Left kidney (tissue), 2 donors: ENCODE data around the gene PGLYRP3. TPM values are rescaled to one million over a fixed set of nuclear protein-coding genes. Genes with fewer than 3 reads are reported as not detected.

ENCODE experiments used
- DNase-seq: peaks from one replicate; pipeline ENCODE4 v3.0.0-alpha.2; 2013
- polyA plus RNA-seq: library from polyadenylated mRNA; unstranded; fragments of 120-200 nt; gene quantifications from one replicate; pipeline ENCODE4 v1.2.1, GENCODE V29; 2013; ENCODE audit not compliant: insufficient read length

Gene PGLYRP3
- polyA plus RNA-seq, 1 donor, result not detected

- no peak for DNase-seq
These were observed 52.0 kb downstream of the PGLYRP3 start for GRCh38 chr1:153260585-153261280.

- DNase-seq, result no peak
These were observed 53.4 kb downstream of the PGLYRP3 start, which contains the start of gene LORICRIN for GRCh38 chr1:153259387-153259786. LORICRIN (plus strand) TSS chr1:153259687; CDS start chr1:153260950, 1,263 bp downstream.

GRCh38 chr1:153253693-153254092, 59.1 kb downstream of the PGLYRP3 start:
- DNase-seq, result no peak

GRCh38 chr1:153253076-153253475, 59.7 kb downstream of the PGLYRP3 start:
- no peak for DNase-seq

- DNase-seq, result no peak
These were observed 60.8 kb downstream of the PGLYRP3 start for GRCh38 chr1:153251988-153252387.

GRCh38 chr1:153251562-153251961, 61.2 kb downstream of the PGLYRP3 start:
- DNase-seq, result no peak

GRCh38 chr1:153251087-153251486, 61.7 kb downstream of the PGLYRP3 start:
- no peak for DNase-seq

- no peak for DNase-seq
These were observed 62.6 kb downstream of the PGLYRP3 start for GRCh38 chr1:153250166-153250565.

- DNase-seq, result peak; percentile 27
These were observed 64.4 kb downstream of the PGLYRP3 start for GRCh38 chr1:153248176-153248879.

Other genes starting within 250 kb of the PGLYRP3 start
- gene SPRR2B, start 241.3 kb downstream of the PGLYRP3 start, polyA plus RNA-seq, result not detected
- gene SPRR2E, start 218.4 kb downstream of the PGLYRP3 start, polyA plus RNA-seq, result not detected
- not detected for gene SPRR2F, start 199.4 kb downstream of the PGLYRP3 start, polyA plus RNA-seq
- gene SPRR2G, start 162.1 kb downstream of the PGLYRP3 start, polyA plus RNA-seq, result not detected
- gene LELP1, start 109.5 kb downstream of the PGLYRP3 start, polyA plus RNA-seq, result not detected
- gene PRR9, start 95.4 kb downstream of the PGLYRP3 start, polyA plus RNA-seq, result not detected
- not detected for gene LORICRIN, start 53.3 kb downstream of the PGLYRP3 start, polyA plus RNA-seq
- not detected for gene PGLYRP4, start 35.9 kb upstream of the PGLYRP3 start, polyA plus RNA-seq
- gene S100A9, start 44.9 kb upstream of the PGLYRP3 start, polyA plus RNA-seq, result 6.2 TPM
- gene S100A12, start 62.7 kb upstream of the PGLYRP3 start, polyA plus RNA-seq, result not detected
- gene S100A8, start 78.1 kb upstream of the PGLYRP3 start, polyA plus RNA-seq, result 3.4 TPM
- gene S100A7A, start 103.6 kb upstream of the PGLYRP3 start, polyA plus RNA-seq, result not detected
- gene S100A7, start 147.7 kb upstream of the PGLYRP3 start, polyA plus RNA-seq, result 0.43 TPM
- 182 TPM for gene S100A6, start 223.0 kb upstream of the PGLYRP3 start, polyA plus RNA-seq
- gene S100A5, start 228.0 kb upstream of the PGLYRP3 start, polyA plus RNA-seq, result 1.3 TPM
- gene S100A4, start 232.9 kb upstream of the PGLYRP3 start, polyA plus RNA-seq, result 29.0 TPM
- 0.25 TPM for gene S100A3, start 236.3 kb upstream of the PGLYRP3 start, polyA plus RNA-seq